DOHH2 (cell line): ENCODE results near the gene GTF3C2.

ENCODE experiments used
- H3F3A ChIP-seq: fragments of 200-600 bp; sonication (generic), shearing (Covaris generic); 2 replicates; pipeline ENCODE4 v1.6.0; 2016; ENCODE audit warnings: antibody characterized with exemption, mild to moderate bottlenecking; ENCODE audit not compliant: control insufficient read depth, insufficient read depth
- H3K27ac ChIP-seq: fragments of 200-600 bp; sonication (generic); 2 replicates; pipeline ENCODE4 v1.5.1; 2014; ENCODE audit warnings: low read depth, mild to moderate bottlenecking, low read length, moderate library complexity
- H3K27me3 ChIP-seq: fragments of 200-600 bp; sonication (generic); 2 replicates; pipeline ENCODE4 v1.6.1; 2014; ENCODE audit warnings: mild to moderate bottlenecking, low read length, mixed read lengths; ENCODE audit not compliant: control insufficient read depth
- H3K36me3 ChIP-seq: fragments of 200-600 bp; sonication (generic); 2 replicates; pipeline ENCODE4 v1.6.1; 2014; ENCODE audit warnings: mild to moderate bottlenecking, low read length, moderate library complexity, mixed read lengths; ENCODE audit not compliant: control insufficient read depth
- H3K4me1 ChIP-seq: fragments of 200-600 bp; sonication (generic); 2 replicates; pipeline ENCODE4 v1.6.1; 2014; ENCODE audit warnings: mild to moderate bottlenecking, low read length, mixed read lengths; ENCODE audit not compliant: control insufficient read depth
- H3K4me2 ChIP-seq: fragments of 200-600 bp; sonication (generic); 2 replicates; pipeline ENCODE4 v1.6.0; 2014; ENCODE audit warnings: mild to moderate bottlenecking, low read length, moderate library complexity
- H3K4me3 ChIP-seq: fragments of 200-600 bp; sonication (generic); 2 replicates; pipeline ENCODE4 v1.5.1; 2014; ENCODE audit warnings: mild to moderate bottlenecking, low read length, mixed read lengths
- H3K79me2 ChIP-seq: fragments of 200-600 bp; sonication (generic); 2 replicates; pipeline ENCODE4 v1.6.1; 2014; ENCODE audit warnings: mild to moderate bottlenecking, low read length, mixed read lengths; ENCODE audit not compliant: control insufficient read depth
- H3K9me2 ChIP-seq: fragments of 200-600 bp; sonication (generic); replicated peaks from 2 replicates; pipeline ENCODE4 v1.6.1; 2014; ENCODE audit warnings: mild to moderate bottlenecking, low read length, mixed read lengths; ENCODE audit not compliant: control insufficient read depth
- H3K9me3 ChIP-seq: fragments of 200-600 bp; sonication (generic); 2 replicates; pipeline ENCODE4 v1.6.1; 2014; ENCODE audit warnings: antibody characterized with exemption, low read length, mixed read lengths; ENCODE audit not compliant: control insufficient read depth, insufficient read depth
- H4K20me1 ChIP-seq: fragments of 200-600 bp; sonication (generic); 2 replicates; pipeline ENCODE4 v1.6.0; 2014; ENCODE audit warnings: low read depth, mild to moderate bottlenecking, antibody characterized with exemption, low read length, moderate library complexity; ENCODE audit not compliant: control insufficient read depth, insufficient read depth
- EZH2phosphoT487 ChIP-seq: fragments of 200-600 bp; sonication (generic); IDR thresholded peaks from 2 replicates; pipeline ENCODE4 v1.6.1; 2017; ENCODE audit warnings: borderline replicate concordance, mild to moderate bottlenecking, antibody characterized with exemption, low read length, moderate library complexity, mixed read lengths
- TF ChIP-seq, protein P1 (sequence below): fragments of 200-600 bp; sonication (generic); IDR thresholded peaks from one replicate; pipeline ENCODE4 v1.5.1; 2014; ENCODE audit warnings: antibody characterized with exemption, mild to moderate bottlenecking, low read depth, low read length; ENCODE audit not compliant: poor library complexity, severe bottlenecking

GTF3C2 gene

DNA sequence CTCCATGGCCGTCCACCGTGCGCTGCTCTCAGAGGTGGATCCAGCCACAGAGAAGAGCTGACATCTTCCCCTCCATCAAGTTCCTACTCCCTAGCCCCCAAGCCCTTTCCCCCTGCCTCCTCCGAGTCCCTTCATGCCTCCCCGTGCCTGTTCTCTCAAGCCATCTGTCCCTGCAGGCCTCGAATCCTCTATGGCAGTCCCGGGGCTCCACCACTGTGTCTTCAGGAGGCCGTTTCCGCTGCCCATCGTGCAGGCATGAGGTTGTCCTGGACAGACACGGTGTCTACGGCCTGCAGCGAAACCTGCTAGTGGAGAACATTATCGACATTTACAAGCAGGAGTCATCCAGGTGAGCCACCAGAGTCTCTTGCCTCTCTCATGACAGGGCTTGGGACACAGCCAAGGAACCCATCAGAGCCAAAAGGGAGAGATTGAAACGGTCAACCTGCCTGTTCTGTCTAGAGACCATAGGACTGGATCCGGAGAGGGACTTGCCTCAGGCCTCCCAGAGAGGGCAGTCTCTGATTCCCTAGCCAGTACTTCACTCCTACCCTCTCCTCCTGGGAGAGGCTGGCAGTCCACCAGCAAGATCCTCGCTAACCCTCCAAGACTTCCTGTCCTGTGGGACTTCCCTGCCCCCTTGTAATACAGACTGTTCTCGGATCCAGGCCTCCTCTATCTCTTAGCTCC, 58.0 kb downstream of the GTF3C2 start:
- peaks cover 2% of the 10 kb centered on the region; the same call in 1 of the 2 replicates for H3F3A ChIP-seq
- no peaks in the 10 kb centered on the region for H3K9me2 ChIP-seq
- no peak overlapping the region for H3K4me2 ChIP-seq

DNA sequence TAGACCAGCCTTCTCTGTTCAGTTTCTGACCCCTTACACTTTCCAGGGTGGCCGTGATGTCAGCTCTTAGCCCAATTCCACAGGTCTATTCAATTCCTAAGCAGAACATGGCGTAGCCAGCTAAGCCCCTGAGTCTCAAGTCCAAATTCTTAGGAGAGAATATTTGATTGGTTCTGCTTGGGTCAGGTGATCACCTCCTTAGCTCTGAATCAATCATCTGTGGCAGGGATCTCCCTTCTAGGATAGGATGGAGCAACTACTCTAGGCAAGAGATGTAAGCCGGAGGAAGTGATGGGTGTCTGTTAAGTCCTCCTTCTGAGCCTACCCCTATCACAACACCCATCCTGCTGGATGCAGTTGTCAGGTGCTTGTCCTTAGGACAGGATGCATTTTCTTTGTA, 59.4 kb downstream of the GTF3C2 start:
- no peaks in the 10 kb centered on the region for H4K20me1 ChIP-seq
- H3K4me1 ChIP-seq = peaks cover 21% of the 10 kb centered on the region
- H3K27me3 ChIP-seq = no peaks in the 10 kb centered on the region
- no peaks in the 10 kb centered on the region for H3K9me3 ChIP-seq
- no peaks in the 10 kb centered on the region for H3K36me3 ChIP-seq
- no peak overlapping the region for H3K4me2 ChIP-seq
- H3F3A ChIP-seq = no peaks in the 10 kb centered on the region
- TF ChIP-seq, protein P1, sequence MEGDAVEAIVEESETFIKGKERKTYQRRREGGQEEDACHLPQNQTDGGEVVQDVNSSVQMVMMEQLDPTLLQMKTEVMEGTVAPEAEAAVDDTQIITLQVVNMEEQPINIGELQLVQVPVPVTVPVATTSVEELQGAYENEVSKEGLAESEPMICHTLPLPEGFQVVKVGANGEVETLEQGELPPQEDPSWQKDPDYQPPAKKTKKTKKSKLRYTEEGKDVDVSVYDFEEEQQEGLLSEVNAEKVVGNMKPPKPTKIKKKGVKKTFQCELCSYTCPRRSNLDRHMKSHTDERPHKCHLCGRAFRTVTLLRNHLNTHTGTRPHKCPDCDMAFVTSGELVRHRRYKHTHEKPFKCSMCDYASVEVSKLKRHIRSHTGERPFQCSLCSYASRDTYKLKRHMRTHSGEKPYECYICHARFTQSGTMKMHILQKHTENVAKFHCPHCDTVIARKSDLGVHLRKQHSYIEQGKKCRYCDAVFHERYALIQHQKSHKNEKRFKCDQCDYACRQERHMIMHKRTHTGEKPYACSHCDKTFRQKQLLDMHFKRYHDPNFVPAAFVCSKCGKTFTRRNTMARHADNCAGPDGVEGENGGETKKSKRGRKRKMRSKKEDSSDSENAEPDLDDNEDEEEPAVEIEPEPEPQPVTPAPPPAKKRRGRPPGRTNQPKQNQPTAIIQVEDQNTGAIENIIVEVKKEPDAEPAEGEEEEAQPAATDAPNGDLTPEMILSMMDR = no peak
- no peak for TF ChIP-seq EZH2phosphoT487
- H3K79me2 ChIP-seq = no peaks in the 10 kb centered on the region
- H3K27ac ChIP-seq = no peak overlapping the region
- no peak overlapping the region for H3K4me3 ChIP-seq
- no peaks in the 10 kb centered on the region for H3K9me2 ChIP-seq

More for the DNA sequence above, 58.0 kb downstream of the GTF3C2 start:
- no peaks in the 10 kb centered on the region for H3K36me3 ChIP-seq
- no peaks in the 10 kb centered on the region for H3K9me3 ChIP-seq
- H4K20me1 ChIP-seq = no peaks in the 10 kb centered on the region
- H3K27me3 ChIP-seq = no peaks in the 10 kb centered on the region
- H3K27ac ChIP-seq = no peak overlapping the region
- peaks cover 20% of the 10 kb centered on the region for H3K4me1 ChIP-seq
- TF ChIP-seq, protein P1 = no peak
- no peak for TF ChIP-seq EZH2phosphoT487
- no peaks in the 10 kb centered on the region for H3K79me2 ChIP-seq
- no peak overlapping the region for H3K4me3 ChIP-seq

DNA sequence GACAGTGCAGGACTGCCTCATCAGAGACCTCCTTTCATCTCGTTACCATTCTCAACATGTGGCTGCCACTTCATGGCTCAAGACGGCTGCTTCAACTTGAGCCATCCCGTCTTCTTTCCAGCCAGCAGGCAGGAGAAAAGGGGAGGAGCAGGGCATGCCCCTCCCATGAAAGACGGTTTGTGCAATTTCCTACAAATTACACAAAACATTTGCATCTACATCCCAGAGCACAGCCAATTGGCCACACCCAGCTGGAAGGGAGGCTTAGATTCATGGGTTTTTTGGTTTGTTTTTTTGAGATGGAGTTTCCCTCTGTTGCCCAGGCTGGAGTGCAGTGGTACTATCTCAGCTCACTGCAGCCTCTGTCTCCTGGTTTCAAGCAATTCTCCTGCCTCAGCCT, 60.1 kb downstream of the GTF3C2 start:
- no peaks in the 10 kb centered on the region for H3K36me3 ChIP-seq
- H3K4me3 ChIP-seq = no peak overlapping the region
- no peaks in the 10 kb centered on the region for H3F3A ChIP-seq
- no peaks in the 10 kb centered on the region for H3K27me3 ChIP-seq
- no peak for TF ChIP-seq EZH2phosphoT487
- TF ChIP-seq, protein P1 = no peak
- H3K79me2 ChIP-seq = no peaks in the 10 kb centered on the region
- H3K4me1 ChIP-seq = peaks cover 28% of the 10 kb centered on the region
- H3K9me2 ChIP-seq = no peaks in the 10 kb centered on the region
- no peaks in the 10 kb centered on the region for H4K20me1 ChIP-seq
- H3K27ac ChIP-seq = no peak overlapping the region
- no peak overlapping the region for H3K4me2 ChIP-seq
- H3K9me3 ChIP-seq = no peaks in the 10 kb centered on the region
